Prostate gland (tissue), 2 donors: ENCODE data around the gene SERPINB11.

ENCODE experiments used
- CTCF ChIP-seq, 4 experiments: fragments of 200-600 bp in 2 of 4; fragments of 450-650 bp in 2 of 4; sonication (generic) in 2 of 4; IDR thresholded peaks; 1 replicate in 3 of 4; 2 replicates in 1 of 4; pipeline ENCODE4 v1.5.1; 2016 to 2019; ENCODE audit warnings: antibody characterized with exemption in 4 of 4, mild to moderate bottlenecking in 2 of 4, moderate library complexity in 2 of 4
- POLR2A ChIP-seq: fragments of 450-650 bp; IDR thresholded peaks from one replicate; pipeline ENCODE4 v1.6.1; 2016; ENCODE audit warnings: antibody characterized with exemption, mild to moderate bottlenecking
- POLR2AphosphoS5 ChIP-seq: sonication (generic); formaldehyde crosslinking; IDR thresholded peaks from one replicate; pipeline ENCODE4 v1.6.1; 2017; ENCODE audit warnings: antibody characterized with exemption

DNA sequence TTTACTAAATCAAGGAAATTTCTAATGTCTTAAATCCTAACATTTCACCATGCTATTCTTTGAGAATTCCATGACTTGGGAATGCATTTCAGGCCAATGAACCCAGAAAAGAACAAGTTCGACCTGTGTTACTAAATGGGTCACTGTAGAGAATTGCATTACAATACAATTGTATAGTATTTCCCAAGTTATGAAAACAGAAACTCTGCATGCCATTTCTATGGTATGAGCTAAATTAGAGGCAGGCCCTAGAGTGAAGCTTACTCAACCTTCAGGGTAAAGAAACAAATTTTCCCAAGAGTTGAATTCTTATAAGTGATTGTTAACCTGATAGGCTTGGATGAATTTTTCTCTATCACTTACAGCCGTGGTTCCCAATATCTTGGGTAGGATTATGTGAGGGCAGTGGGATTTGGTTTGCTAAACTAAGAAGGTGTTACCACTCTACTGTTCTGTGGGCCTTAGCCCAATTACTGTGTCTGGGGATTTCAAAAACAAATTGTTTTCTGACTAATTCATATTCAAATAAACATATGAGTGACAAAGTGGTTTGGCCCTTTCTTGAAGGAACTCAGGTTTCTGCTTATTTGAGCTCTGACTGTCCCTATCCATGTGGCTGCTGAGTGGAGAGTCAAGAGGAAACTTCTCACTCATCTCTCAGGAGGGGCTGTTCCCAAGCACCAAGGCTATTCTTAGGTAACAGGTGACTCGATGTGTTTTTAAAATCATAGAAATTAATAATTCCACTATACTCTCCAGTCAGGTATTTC lies 61.3 kb downstream of the SERPINB11 start:
- no peak for TF ChIP-seq CTCF (IDR thresholded peaks at IDR 0.05)
- TF ChIP-seq POLR2AphosphoS5 = no peak
- no peak for TF ChIP-seq POLR2A
